Lower leg skin (tissue), 4 donors: Measurements from ENCODE around the gene ABHD8. TPM values are rescaled to one million over a fixed set of nuclear protein-coding genes. Genes with fewer than 3 reads are reported as not detected.
A peak's percentile ranks its signal among the peaks of the same experiment; 100 is the strongest.

Source experiments
- DNase-seq, 2 donors: peaks; one replicate each; pipeline ENCODE4 v3.0.0-alpha.2; 2019; ENCODE audit warnings: low spot score in 2 of 2
- H3K4me3 ChIP-seq: fragments of 200-600 bp; sonication (generic); 2 replicates; pipeline ENCODE4 v1.5.1; 2017; ENCODE audit warnings: mild to moderate bottlenecking, low read depth; ENCODE audit not compliant: poor library complexity, severe bottlenecking
- CTCF ChIP-seq, 3 donors: fragments of 450-650 bp; IDR thresholded peaks; one replicate each; pipeline ENCODE4 v1.5.1; 2016; ENCODE audit warnings: antibody characterized with exemption in 3 of 3, mild to moderate bottlenecking in 3 of 3, moderate library complexity in 2 of 3
- POLR2A ChIP-seq, 2 donors: fragments of 450-650 bp; IDR thresholded peaks; one replicate each; pipeline ENCODE4 v1.6.1; 2016 to 2017; ENCODE audit warnings: antibody characterized with exemption in 2 of 2, mild to moderate bottlenecking in 1 of 2, moderate library complexity in 1 of 2
- WGBS, 2 donors: methylation state at CpG; one replicate each; pipeline ENCODE4 v1.1.5; 2018; 5-methylcytosine and 5-hydroxymethylcytosine counted together
- intact Hi-C: fragments of 100-400 bp; cut with DNase I; formaldehyde crosslinking; loops from one replicate; pipeline ENCODE4 v1.15.0; 2023; ENCODE audit warnings: low total_unique reads
- total RNA-seq, 4 donors: library from RNA; depleted of rRNA; stranded (reverse); fragments of >200 nt; gene quantifications; one replicate each; pipeline ENCODE4 v1.1.0, GENCODE V29; 2016

Gene ABHD8
- total RNA-seq, 4 donors from 2014 or later, result 20.2 to 34.9 (median 27.7) TPM

DNA sequence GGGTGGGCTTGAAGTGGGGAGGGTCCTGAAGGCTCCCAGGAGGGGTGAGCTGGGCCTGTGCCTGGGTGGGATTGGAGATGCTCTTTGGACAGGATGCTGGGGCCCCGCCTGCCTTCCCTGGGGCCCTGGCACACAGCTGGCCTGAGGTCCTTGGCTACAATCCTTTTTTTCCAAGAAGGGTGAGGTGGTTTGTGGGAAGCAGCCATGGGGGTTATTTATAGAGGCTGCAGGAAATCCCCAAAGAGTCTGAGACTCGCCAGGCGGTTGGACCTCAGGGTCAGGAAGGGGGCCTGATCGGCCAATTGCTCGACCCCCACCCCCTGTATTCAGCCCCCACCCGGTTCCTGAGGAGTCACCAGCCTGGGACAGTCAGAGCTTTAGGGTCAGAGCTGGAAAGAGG is 44.1 kb upstream of the ABHD8 start:
- no peak overlapping the region for H3K4me3 ChIP-seq
- TF ChIP-seq CTCF (IDR thresholded peaks at IDR 0.05), result no peak
- no peak for TF ChIP-seq POLR2A (IDR thresholded peaks at IDR 0.05)
- DNase-seq, result no peak
- intact Hi-C loops, result no loop called here
- WGBS, 2 donors, result 7 to 15% methylated on average over 6 of the region's 6 CpGs

- WGBS, 2 donors, result 13 to 18% methylated on average over 24 of the region's 24 CpGs
- peak in 1 of 3 donors; percentile 86 for TF ChIP-seq CTCF (IDR thresholded peaks at IDR 0.05)
- TF ChIP-seq POLR2A (IDR thresholded peaks at IDR 0.05), result no peak
- DNase-seq, result peak; percentile 68 to 96
- intact Hi-C loops, result no loop called here
- no peak overlapping the region for H3K4me3 ChIP-seq
Observed at GRCh38 chr19:17346109-17346671, 43.0 kb upstream of the ABHD8 start.

- no peak overlapping the region for H3K4me3 ChIP-seq
- DNase-seq, result no peak
- intact Hi-C loops, result no loop called here
- TF ChIP-seq POLR2A (IDR thresholded peaks at IDR 0.05) (no peak), CTCF (IDR thresholded peaks at IDR 0.05) (no peak)
- 81 to 86% methylated on average over 7 of the region's 7 CpGs for WGBS, 2 donors
Observed at GRCh38 chr19:17341845-17342244, 38.6 kb upstream of the ABHD8 start.

DNA sequence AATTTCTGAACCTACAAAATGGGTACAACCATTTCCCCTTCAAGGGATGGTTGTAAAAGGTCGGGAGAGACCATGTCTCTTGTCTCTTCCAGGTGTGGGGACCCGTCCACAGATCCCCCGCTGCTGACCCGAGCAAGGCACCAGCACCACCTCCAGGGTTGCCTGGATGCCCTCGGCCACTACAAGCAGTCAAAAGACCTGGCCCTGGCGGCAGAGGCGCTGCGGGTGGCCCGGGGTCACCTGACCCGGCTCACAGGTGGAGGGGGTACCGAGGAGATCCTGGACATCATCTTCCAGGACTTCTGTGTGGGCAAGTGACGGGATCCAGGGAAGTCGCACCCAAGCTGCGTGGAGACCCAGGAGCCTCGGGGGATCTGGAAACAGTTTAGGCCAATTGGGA is 38.2 kb upstream of the ABHD8 start:
- DNase-seq, result no peak
- TF ChIP-seq POLR2A (IDR thresholded peaks at IDR 0.05), result no peak
- TF ChIP-seq CTCF (IDR thresholded peaks at IDR 0.05), result no peak
- H3K4me3 ChIP-seq, result no peak overlapping the region
- intact Hi-C loops, result no loop called here
- 86 to 92% methylated on average over 9 to 14 of the region's 15 CpGs for WGBS, 2 donors

DNA sequence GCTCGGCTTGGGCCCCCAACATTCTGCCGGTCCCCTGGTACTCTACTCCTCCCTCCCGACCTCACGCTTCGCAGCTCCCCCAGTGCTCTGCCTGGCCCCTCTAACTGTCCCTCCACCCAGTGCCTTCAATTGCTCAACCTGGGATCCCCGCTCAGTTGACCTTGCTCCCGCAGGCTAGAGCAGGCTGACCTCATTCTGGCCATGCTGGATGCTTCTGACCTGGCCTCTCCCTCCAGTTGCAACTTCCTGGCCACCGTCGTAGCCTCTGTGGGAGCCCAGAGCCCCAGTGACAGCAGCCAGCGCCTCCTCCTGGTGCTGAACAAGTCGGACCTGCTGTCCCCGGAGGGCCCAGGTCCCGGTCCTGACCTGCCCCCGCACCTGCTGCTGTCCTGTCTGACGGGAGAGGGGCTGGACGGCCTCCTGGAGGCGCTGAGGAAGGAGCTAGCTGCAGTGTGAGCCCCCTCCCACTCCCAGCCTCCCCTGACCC is 37.7 kb upstream of the ABHD8 start:
- intact Hi-C loops, result no loop called here
- no peak for DNase-seq
- 68 to 81% methylated on average over 17 of the region's 17 CpGs for WGBS, 2 donors
- H3K4me3 ChIP-seq, result no peak overlapping the region
- TF ChIP-seq POLR2A (IDR thresholded peaks at IDR 0.05) (no peak), CTCF (IDR thresholded peaks at IDR 0.05) (no peak)

DNA sequence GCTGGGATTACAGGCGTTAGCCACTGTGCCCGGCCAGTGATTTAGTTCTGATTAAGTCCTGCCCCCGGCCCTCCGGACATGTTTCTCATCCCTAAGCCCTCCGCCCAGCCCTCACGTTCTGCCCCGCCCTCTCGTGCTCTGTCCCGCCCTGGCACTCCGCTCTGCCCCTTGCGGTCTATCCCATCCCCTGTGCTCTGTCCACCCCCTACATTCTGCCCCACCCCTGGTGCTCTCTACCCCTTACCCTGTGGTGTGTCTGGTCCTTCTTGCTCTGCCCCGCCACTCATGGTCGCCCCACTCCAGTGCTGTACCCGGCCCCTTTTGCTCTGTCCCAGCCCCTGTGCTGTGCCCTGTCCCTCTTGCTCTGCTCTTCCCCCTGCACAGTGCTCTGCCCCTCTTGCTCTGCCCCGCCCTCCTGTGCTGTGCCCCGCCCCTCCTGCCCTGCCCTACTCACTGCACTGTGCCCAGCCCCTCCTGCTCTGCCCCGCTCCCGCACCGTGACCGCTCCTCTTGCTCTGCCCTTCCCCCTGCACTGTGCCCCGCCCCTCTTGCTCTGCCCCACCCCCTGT is 37.2 kb upstream of the ABHD8 start:
- TF ChIP-seq POLR2A (IDR thresholded peaks at IDR 0.05), result no peak
- no peak for TF ChIP-seq CTCF (IDR thresholded peaks at IDR 0.05)
- no peak for DNase-seq
- 55 to 64% methylated on average over 21 of the region's 21 CpGs for WGBS, 2 donors
- intact Hi-C loops, result no loop called here
- no peak overlapping the region for H3K4me3 ChIP-seq
